ENCODE data around the gene DIPK2A.

The DIPK2A gene

DNA sequence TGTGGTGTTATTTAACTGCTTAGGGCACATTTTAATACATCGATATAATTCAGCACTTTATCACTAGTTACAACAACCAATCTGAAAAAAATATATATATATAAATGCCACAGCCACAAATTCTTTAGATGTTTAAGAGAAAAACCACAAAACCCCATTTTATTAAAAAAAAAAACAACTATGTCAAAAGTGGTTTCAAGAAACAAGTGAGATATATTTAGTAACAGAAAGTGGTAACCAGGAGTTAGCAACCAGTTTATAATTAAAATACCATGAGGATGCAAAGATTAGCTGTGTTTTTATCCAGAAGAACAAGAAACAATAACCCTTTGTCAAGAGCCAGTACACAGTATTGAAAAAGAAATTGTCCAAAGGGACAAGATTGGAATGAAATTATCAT is 14.8 kb upstream of the DIPK2A start:
- H3K27me3 ChIP-seq = no peaks in the 10 kb centered on the region
- no peaks in the 10 kb centered on the region for H3K9me3 ChIP-seq
- no peak overlapping the region for H3K4me3 ChIP-seq (ENCODE audit: low read depth in 1 of 2, low read length in 1 of 2)
- TF ChIP-seq, protein P1, sequence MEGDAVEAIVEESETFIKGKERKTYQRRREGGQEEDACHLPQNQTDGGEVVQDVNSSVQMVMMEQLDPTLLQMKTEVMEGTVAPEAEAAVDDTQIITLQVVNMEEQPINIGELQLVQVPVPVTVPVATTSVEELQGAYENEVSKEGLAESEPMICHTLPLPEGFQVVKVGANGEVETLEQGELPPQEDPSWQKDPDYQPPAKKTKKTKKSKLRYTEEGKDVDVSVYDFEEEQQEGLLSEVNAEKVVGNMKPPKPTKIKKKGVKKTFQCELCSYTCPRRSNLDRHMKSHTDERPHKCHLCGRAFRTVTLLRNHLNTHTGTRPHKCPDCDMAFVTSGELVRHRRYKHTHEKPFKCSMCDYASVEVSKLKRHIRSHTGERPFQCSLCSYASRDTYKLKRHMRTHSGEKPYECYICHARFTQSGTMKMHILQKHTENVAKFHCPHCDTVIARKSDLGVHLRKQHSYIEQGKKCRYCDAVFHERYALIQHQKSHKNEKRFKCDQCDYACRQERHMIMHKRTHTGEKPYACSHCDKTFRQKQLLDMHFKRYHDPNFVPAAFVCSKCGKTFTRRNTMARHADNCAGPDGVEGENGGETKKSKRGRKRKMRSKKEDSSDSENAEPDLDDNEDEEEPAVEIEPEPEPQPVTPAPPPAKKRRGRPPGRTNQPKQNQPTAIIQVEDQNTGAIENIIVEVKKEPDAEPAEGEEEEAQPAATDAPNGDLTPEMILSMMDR (IDR thresholded peaks at IDR 0.05) = no peak
- no peaks in the 10 kb centered on the region for H3K36me3 ChIP-seq
- H3K4me1 ChIP-seq (ENCODE audit: control insufficient read depth in 1 of 2, insufficient read depth in 1 of 2, low read depth in 1 of 2, low read length in 1 of 2) = no peaks in the 10 kb centered on the region
- no peak overlapping the region for H3K27ac ChIP-seq

DNA sequence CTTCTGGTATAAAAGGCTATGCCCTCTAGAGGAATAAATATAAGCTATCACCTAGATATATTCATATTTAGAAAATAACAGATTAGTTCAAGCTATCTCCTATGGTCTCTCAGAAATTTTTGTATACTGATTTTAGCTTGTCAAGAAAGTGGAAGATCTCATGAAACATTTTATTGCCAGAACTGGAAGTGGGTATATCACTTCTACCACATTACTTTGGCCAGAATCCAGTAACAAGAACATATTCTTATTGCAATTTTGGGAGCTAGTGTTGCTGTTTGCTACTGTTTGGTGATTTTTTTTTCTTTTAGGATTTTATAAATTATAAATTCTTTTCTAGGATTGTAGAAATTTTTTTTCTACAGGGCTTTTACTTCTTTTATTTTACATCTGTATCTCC is 14.2 kb upstream of the DIPK2A start:
- Histone ChIP-seq H3K36me3 (no peaks in the 10 kb centered on the region), H3K4me3 (ENCODE audit: low read depth in 1 of 2, low read length in 1 of 2) (no peak overlapping the region), H3K4me1 (ENCODE audit: control insufficient read depth in 1 of 2, insufficient read depth in 1 of 2, low read depth in 1 of 2, low read length in 1 of 2) (no peaks in the 10 kb centered on the region), H3K27me3 (no peaks in the 10 kb centered on the region), H3K9me3 (no peaks in the 10 kb centered on the region), H3K27ac (no peak overlapping the region)
- TF ChIP-seq, protein P1 (IDR thresholded peaks at IDR 0.05) = no peak

GRCh38 chr3:143958966-143959365 is 12.7 kb upstream of the DIPK2A start:
- TF ChIP-seq, protein P1 (IDR thresholded peaks at IDR 0.05) = no peak
- Histone ChIP-seq H3K27ac (no peak overlapping the region), H3K4me3 (ENCODE audit: low read depth in 1 of 2, low read length in 1 of 2) (no peak overlapping the region), H3K4me1 (ENCODE audit: control insufficient read depth in 1 of 2, insufficient read depth in 1 of 2, low read depth in 1 of 2, low read length in 1 of 2) (no peaks in the 10 kb centered on the region), H3K27me3 (no peaks in the 10 kb centered on the region), H3K36me3 (no peaks in the 10 kb centered on the region), H3K9me3 (no peaks in the 10 kb centered on the region)

DNA sequence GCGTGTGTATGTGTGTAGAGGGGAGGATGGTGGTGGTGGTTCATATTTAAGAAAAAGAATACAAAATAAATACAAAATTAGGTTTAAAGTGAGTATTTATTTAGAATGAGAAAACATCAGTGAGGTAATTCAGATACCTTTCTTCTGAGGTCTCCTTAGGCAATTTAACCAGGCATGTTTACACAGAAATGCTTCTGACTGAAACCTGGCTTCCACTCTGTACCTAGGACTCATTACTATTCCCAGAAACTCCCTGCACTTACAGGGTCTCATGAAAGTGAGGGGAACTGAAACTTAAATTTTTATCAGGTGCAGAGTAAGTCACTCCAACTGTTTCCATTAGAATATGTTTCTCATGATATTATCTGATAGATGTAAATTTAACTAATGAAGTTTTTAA is 10.3 kb upstream of the DIPK2A start:
- Histone ChIP-seq H3K27me3 (no peaks in the 10 kb centered on the region), H3K4me3 (ENCODE audit: low read depth in 1 of 2, low read length in 1 of 2) (no peak overlapping the region), H3K9me3 (no peaks in the 10 kb centered on the region), H3K27ac (no peak overlapping the region), H3K36me3 (no peaks in the 10 kb centered on the region), H3K4me1 (ENCODE audit: control insufficient read depth in 1 of 2, insufficient read depth in 1 of 2, low read depth in 1 of 2, low read length in 1 of 2) (no peaks in the 10 kb centered on the region)
- TF ChIP-seq, protein P1 (IDR thresholded peaks at IDR 0.05) = no peak

- H3K4me3 ChIP-seq (ENCODE audit: low read depth in 1 of 2, low read length in 1 of 2) = no peak overlapping the region
- no peaks in the 10 kb centered on the region for H3K9me3 ChIP-seq
- H3K4me1 ChIP-seq (ENCODE audit: control insufficient read depth in 1 of 2, insufficient read depth in 1 of 2, low read depth in 1 of 2, low read length in 1 of 2) = no peaks in the 10 kb centered on the region
- H3K36me3 ChIP-seq = no peaks in the 10 kb centered on the region
- no peaks in the 10 kb centered on the region for H3K27me3 ChIP-seq
- TF ChIP-seq, protein P1 (IDR thresholded peaks at IDR 0.05) = no peak
- no peak overlapping the region for H3K27ac ChIP-seq
Measured at GRCh38 chr3:143963946-143964345, 7.7 kb upstream of the DIPK2A start.

All from neutrophil (primary cell).